ENCODE data around the gene TM6SF1. TPM values are rescaled to one million over a fixed set of nuclear protein-coding genes. Genes with fewer than 3 reads are reported as not detected.

TM6SF1 gene
- 1 to 10 TPM; 1.3 to 4.7 TPM for total RNA-seq

GRCh38 chr15:83106994-83107840 lies at the start of gene TM6SF1:
TM6SF1 (plus strand) TSS chr15:83107645; CDS start chr15:83107681, 36 bp downstream.
- TF ChIP-seq POLR2AphosphoS5 (IDR thresholded peaks at IDR 0.05): no peak
- no peak for TF ChIP-seq CTCF (IDR thresholded peaks at IDR 0.05)
- no peak for TF ChIP-seq POLR2A (IDR thresholded peaks at IDR 0.05)
- Histone ChIP-seq H3K9me3 (no peaks in the 10 kb centered on the region), H3K4me3 (peak within 1 kb of the TSS; percentile 33 to 37), H3K27ac (no peak within 1 kb of the TSS), H3K36me3 (no peaks in the 10 kb centered on the region), H3K27me3 (replicated peaks; ENCODE audit: insufficient read depth) (no peaks in the 10 kb centered on the region), H3K4me1 (replicated peaks) (no peaks in the 10 kb centered on the region)
- intact Hi-C loops (cut with DNase I): no loop called here
- WGBS: 1% methylated on average over 86 of the region's 97 CpGs
- DNase-seq (ENCODE audit: low spot score): no peak

GRCh38 chr15:83057696-83058376 lies 49.6 kb upstream of the TM6SF1 start:
- H3K36me3 ChIP-seq: no peaks in the 10 kb centered on the region
- H3K27ac ChIP-seq: no peak overlapping the region
- WGBS: 72% methylated on average over 7 of the region's 7 CpGs
- H3K4me3 ChIP-seq: no peak overlapping the region
- intact Hi-C loops (cut with DNase I): no loop called here
- no peak for TF ChIP-seq POLR2AphosphoS5 (IDR thresholded peaks at IDR 0.05)
- TF ChIP-seq CTCF (IDR thresholded peaks at IDR 0.05): no peak
- no peak for TF ChIP-seq POLR2A (IDR thresholded peaks at IDR 0.05)
- H3K27me3 ChIP-seq (replicated peaks; ENCODE audit: insufficient read depth): no peaks in the 10 kb centered on the region
- no peaks in the 10 kb centered on the region for H3K9me3 ChIP-seq
- no peak for DNase-seq (ENCODE audit: low spot score)
- H3K4me1 ChIP-seq (replicated peaks): no peaks in the 10 kb centered on the region

- Histone ChIP-seq H3K4me3 (no peak overlapping the region), H3K4me1 (replicated peaks) (no peaks in the 10 kb centered on the region), H3K9me3 (no peaks in the 10 kb centered on the region), H3K27me3 (replicated peaks; ENCODE audit: insufficient read depth) (no peaks in the 10 kb centered on the region), H3K27ac (no peak overlapping the region), H3K36me3 (no peaks in the 10 kb centered on the region)
- DNase-seq (ENCODE audit: low spot score): no peak
- 46% methylated on average over 2 of the region's 2 CpGs for WGBS
- TF ChIP-seq POLR2A (IDR thresholded peaks at IDR 0.05): no peak
- no peak for TF ChIP-seq POLR2AphosphoS5 (IDR thresholded peaks at IDR 0.05)
- no peak for TF ChIP-seq CTCF (IDR thresholded peaks at IDR 0.05)
- intact Hi-C loops (cut with DNase I): no loop called here
Observed at GRCh38 chr15:83061680-83062079, 45.8 kb upstream of the TM6SF1 start.

- Histone ChIP-seq H3K4me3 (no peak overlapping the region), H3K36me3 (no peaks in the 10 kb centered on the region), H3K4me1 (replicated peaks) (no peaks in the 10 kb centered on the region), H3K27ac (no peak overlapping the region), H3K27me3 (replicated peaks; ENCODE audit: insufficient read depth) (no peaks in the 10 kb centered on the region), H3K9me3 (no peaks in the 10 kb centered on the region)
- DNase-seq (ENCODE audit: low spot score): no peak
- TF ChIP-seq CTCF (IDR thresholded peaks at IDR 0.05) (no peak), POLR2AphosphoS5 (IDR thresholded peaks at IDR 0.05) (no peak), POLR2A (IDR thresholded peaks at IDR 0.05) (no peak)
- WGBS: 64% methylated on average over 3 of the region's 3 CpGs
- intact Hi-C loops (cut with DNase I): no loop called here
Observed at GRCh38 chr15:83062768-83063180, 44.7 kb upstream of the TM6SF1 start.
